ENCODE data around the gene UQCRC2. TPM values are rescaled to one million over a fixed set of nuclear protein-coding genes. Genes with fewer than 3 reads are reported as not detected.

The UQCRC2 gene
- polyA plus RNA-seq, 1 donor (not counting 4 experiments of a cell fraction or from before 2014, with no cell fraction given) = 255 TPM

DNA sequence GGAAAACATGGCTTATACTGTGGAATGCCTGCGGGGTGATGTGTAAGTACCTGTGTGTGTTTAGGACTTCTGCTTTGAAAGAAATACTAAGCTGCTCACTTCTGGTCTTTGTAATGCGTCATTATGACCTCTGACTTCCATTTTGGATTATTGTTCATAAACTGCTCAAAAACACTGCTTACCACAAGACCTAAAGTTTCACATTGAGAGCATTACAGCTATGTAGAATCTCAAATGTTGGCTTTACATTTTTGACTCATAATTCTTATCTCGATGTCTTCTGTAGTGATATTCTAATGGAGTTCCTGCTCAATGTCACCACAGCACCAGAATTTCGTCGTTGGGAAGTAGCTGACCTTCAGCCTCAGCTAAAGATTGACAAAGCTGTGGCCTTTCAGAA is 9.3 kb downstream of the UQCRC2 start:
- Histone ChIP-seq H3K9ac (ENCODE audit: control insufficient read depth, extremely low read depth, insufficient read depth, low read length) (no peak overlapping the region), H3K9me1 (ENCODE audit: control insufficient read depth, extremely low read depth, insufficient read depth, low read length) (no peaks in the 10 kb centered on the region), H3K27me3 (ENCODE audit: control insufficient read depth, extremely low read depth, insufficient read depth, low read length) (no peaks in the 10 kb centered on the region), H3K27ac (ENCODE audit: control insufficient read depth, insufficient read depth, low read length) (no peak overlapping the region), H3K9me3 (ENCODE audit: control insufficient read depth, low read depth, low read length) (no peaks in the 10 kb centered on the region), H4K20me1 (ENCODE audit: control insufficient read depth, extremely low read depth, insufficient read depth, low read length) (no peaks in the 10 kb centered on the region), H3K4me3 (ENCODE audit: control insufficient read depth in 2 of 3, extremely low read depth in 1 of 3, insufficient read depth in 2 of 3, low read depth in 1 of 3, low read length in 3 of 3) (no peak overlapping the region), H2AFZ (ENCODE audit: control insufficient read depth, low read length) (no peak overlapping the region), H3K4me2 (ENCODE audit: control insufficient read depth, extremely low read depth, insufficient read depth, low read depth, low read length) (no peak overlapping the region), H3K4me1 (ENCODE audit: control insufficient read depth, extremely low read depth, insufficient read depth, low read length) (no peaks in the 10 kb centered on the region), H3K36me3 (ENCODE audit: control insufficient read depth in 2 of 2, extremely low read depth in 1 of 2, insufficient read depth in 2 of 2, low read length in 2 of 2) (peaks cover 37 to 46% of the 10 kb centered on the region in 2 experiments), H3K79me2 (ENCODE audit: control insufficient read depth, insufficient read depth, low read length) (peaks cover 3% of the 10 kb centered on the region)
- dilution Hi-C loops (cut with MboI; ENCODE audit: extremely low pct_ligation_motif_present, low sequenced_read_pairs) = no loop called here
- TF ChIP-seq, protein P1, sequence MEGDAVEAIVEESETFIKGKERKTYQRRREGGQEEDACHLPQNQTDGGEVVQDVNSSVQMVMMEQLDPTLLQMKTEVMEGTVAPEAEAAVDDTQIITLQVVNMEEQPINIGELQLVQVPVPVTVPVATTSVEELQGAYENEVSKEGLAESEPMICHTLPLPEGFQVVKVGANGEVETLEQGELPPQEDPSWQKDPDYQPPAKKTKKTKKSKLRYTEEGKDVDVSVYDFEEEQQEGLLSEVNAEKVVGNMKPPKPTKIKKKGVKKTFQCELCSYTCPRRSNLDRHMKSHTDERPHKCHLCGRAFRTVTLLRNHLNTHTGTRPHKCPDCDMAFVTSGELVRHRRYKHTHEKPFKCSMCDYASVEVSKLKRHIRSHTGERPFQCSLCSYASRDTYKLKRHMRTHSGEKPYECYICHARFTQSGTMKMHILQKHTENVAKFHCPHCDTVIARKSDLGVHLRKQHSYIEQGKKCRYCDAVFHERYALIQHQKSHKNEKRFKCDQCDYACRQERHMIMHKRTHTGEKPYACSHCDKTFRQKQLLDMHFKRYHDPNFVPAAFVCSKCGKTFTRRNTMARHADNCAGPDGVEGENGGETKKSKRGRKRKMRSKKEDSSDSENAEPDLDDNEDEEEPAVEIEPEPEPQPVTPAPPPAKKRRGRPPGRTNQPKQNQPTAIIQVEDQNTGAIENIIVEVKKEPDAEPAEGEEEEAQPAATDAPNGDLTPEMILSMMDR (optimal IDR thresholded peaks at IDR 0.05 in 1 of 3, IDR thresholded peaks at IDR 0.05 in 1 of 3, conservative IDR thresholded peaks at IDR 0.05 in 1 of 3; ENCODE audit: extremely low read depth in 1 of 3, insufficient read depth in 2 of 3, low read length in 3 of 3) = no peak
- no peak for TF ChIP-seq EZH2 (IDR thresholded peaks at IDR 0.05; ENCODE audit: low read length)
- no peak for FAIRE-seq
- DNase-seq (ENCODE audit: low read depth, low spot score) = no peak

- H3K36me3 ChIP-seq (ENCODE audit: control insufficient read depth in 2 of 2, extremely low read depth in 1 of 2, insufficient read depth in 2 of 2, low read length in 2 of 2) = peaks cover 34 to 41% of the 10 kb centered on the region in 2 experiments
- no peaks in the 10 kb centered on the region for H4K20me1 ChIP-seq (ENCODE audit: control insufficient read depth, extremely low read depth, insufficient read depth, low read length)
- TF ChIP-seq, protein P1 (optimal IDR thresholded peaks at IDR 0.05 in 1 of 3, IDR thresholded peaks at IDR 0.05 in 1 of 3, conservative IDR thresholded peaks at IDR 0.05 in 1 of 3; ENCODE audit: extremely low read depth in 1 of 3, insufficient read depth in 2 of 3, low read length in 3 of 3) = no peak
- no peak for TF ChIP-seq EZH2 (IDR thresholded peaks at IDR 0.05; ENCODE audit: low read length)
- H3K4me2 ChIP-seq (ENCODE audit: control insufficient read depth, extremely low read depth, insufficient read depth, low read depth, low read length) = no peak overlapping the region
- H3K9me1 ChIP-seq (ENCODE audit: control insufficient read depth, extremely low read depth, insufficient read depth, low read length) = no peaks in the 10 kb centered on the region
- H3K9ac ChIP-seq (ENCODE audit: control insufficient read depth, extremely low read depth, insufficient read depth, low read length) = no peak overlapping the region
- no peaks in the 10 kb centered on the region for H3K9me3 ChIP-seq (ENCODE audit: control insufficient read depth, low read depth, low read length)
- dilution Hi-C loops (cut with MboI; ENCODE audit: extremely low pct_ligation_motif_present, low sequenced_read_pairs) = no loop called here
- no peaks in the 10 kb centered on the region for H3K4me1 ChIP-seq (ENCODE audit: control insufficient read depth, extremely low read depth, insufficient read depth, low read length)
- no peaks in the 10 kb centered on the region for H3K79me2 ChIP-seq (ENCODE audit: control insufficient read depth, insufficient read depth, low read length)
- no peak overlapping the region for H3K27ac ChIP-seq (ENCODE audit: control insufficient read depth, insufficient read depth, low read length)
- no peak overlapping the region for H3K4me3 ChIP-seq (ENCODE audit: control insufficient read depth in 2 of 3, extremely low read depth in 1 of 3, insufficient read depth in 2 of 3, low read depth in 1 of 3, low read length in 3 of 3)
- H2AFZ ChIP-seq (ENCODE audit: control insufficient read depth, low read length) = no peak overlapping the region
- no peaks in the 10 kb centered on the region for H3K27me3 ChIP-seq (ENCODE audit: control insufficient read depth, extremely low read depth, insufficient read depth, low read length)
- FAIRE-seq (no peak), DNase-seq (ENCODE audit: low read depth, low spot score) (no peak)
Measured at GRCh38 chr16:21963887-21964286, 10.7 kb downstream of the UQCRC2 start.
